NB4 (cell line): ENCODE results near the gene PRMT7.

Source experiments
- POLR2A ChIP-seq: IDR thresholded peaks from 2 replicates; pipeline ENCODE4 v1.6.1; 2011; ENCODE audit warnings: mild to moderate bottlenecking; ENCODE audit not compliant: insufficient read length; ENCODE audit errors: extremely low read depth
- TF ChIP-seq, protein P1 (sequence below): IDR thresholded peaks from one replicate; pipeline ENCODE4 v1.5.1; 2012; ENCODE audit warnings: low read depth, low read length
- TF ChIP-seq, protein P2 (sequence below): IDR thresholded peaks from 2 replicates; pipeline ENCODE4 v1.6.1; 2011; ENCODE audit warnings: low read depth, low read length

DNA sequence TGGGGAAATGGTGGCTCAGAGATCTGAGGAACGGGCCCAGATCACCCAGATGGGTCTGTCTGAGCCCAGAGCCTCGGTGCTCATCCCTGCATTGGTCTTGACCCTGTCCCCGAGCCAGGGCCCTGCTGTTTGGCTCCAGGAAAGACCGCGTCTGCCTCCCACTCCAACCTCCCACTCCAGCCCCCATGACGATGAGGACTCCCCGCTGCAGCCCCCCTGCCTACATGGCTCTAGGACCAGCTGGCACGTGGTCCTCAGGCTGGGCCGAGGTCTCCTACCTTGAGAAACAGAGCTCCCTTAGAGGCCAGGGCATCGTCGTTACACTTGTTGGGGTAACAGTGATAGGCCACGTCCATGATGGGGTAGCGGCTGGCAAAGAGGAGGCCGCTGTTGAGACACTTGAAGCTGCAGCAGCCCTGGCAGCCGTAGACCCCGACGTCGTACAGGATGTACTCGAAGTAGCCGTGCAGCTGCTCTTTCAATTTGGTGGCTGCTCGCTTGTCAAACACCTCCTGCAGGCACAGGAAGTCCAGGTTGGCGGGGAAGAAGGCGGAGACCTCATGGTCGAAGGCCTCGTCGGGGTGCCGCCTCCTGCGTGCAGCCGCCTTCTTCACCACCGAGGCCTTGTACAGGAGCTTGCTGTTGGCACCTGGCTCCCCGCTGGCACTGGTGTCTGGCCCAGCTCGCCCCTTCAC is 59.9 kb downstream of the PRMT7 start:
- TF ChIP-seq, protein P1, sequence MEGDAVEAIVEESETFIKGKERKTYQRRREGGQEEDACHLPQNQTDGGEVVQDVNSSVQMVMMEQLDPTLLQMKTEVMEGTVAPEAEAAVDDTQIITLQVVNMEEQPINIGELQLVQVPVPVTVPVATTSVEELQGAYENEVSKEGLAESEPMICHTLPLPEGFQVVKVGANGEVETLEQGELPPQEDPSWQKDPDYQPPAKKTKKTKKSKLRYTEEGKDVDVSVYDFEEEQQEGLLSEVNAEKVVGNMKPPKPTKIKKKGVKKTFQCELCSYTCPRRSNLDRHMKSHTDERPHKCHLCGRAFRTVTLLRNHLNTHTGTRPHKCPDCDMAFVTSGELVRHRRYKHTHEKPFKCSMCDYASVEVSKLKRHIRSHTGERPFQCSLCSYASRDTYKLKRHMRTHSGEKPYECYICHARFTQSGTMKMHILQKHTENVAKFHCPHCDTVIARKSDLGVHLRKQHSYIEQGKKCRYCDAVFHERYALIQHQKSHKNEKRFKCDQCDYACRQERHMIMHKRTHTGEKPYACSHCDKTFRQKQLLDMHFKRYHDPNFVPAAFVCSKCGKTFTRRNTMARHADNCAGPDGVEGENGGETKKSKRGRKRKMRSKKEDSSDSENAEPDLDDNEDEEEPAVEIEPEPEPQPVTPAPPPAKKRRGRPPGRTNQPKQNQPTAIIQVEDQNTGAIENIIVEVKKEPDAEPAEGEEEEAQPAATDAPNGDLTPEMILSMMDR = no peak
- no peak for TF ChIP-seq POLR2A
- TF ChIP-seq, protein P2, sequence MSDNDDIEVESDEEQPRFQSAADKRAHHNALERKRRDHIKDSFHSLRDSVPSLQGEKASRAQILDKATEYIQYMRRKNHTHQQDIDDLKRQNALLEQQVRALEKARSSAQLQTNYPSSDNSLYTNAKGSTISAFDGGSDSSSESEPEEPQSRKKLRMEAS = no peak
